ENCODE data around the gene DDX42. TPM values are rescaled to one million over a fixed set of nuclear protein-coding genes. Genes with fewer than 3 reads are reported as not detected.

DDX42 gene
- total RNA-seq, 1 donor from 2014 or later, result 66.1 TPM

- DNase-seq (ENCODE audit: low spot score), result no peak
- intact Hi-C loops (cut with DNase I), result no loop called here
Measured at GRCh38 chr17:63817736-63818385, 43.9 kb downstream of the DDX42 start.

DNA sequence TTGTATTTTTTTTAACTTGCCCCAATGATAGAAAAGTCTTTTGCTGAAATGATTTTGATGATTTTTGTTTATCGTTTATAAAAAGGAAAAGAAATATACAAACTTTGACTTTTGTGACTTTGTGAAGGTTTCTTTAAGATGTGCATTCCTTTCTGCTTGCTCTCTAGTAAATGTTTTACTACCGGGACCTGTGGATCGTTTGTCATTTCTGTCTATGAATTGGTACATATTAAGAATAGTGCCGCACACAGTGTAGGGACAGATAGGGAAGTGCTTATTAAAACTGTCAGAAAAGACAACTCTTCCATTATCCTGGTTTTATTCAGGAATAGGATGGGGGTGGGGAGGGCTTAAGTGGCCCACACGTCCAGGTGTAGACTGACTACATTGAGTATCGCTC is 45.2 kb downstream of the DDX42 start:
- DNase-seq (ENCODE audit: low spot score), result no peak
- intact Hi-C loops (cut with DNase I), result no loop called here

- intact Hi-C loops (cut with DNase I), result no loop called here
- no peak for DNase-seq (ENCODE audit: low spot score)
Measured at GRCh38 chr17:63819585-63820537, 45.9 kb downstream of the DDX42 start.

DNA sequence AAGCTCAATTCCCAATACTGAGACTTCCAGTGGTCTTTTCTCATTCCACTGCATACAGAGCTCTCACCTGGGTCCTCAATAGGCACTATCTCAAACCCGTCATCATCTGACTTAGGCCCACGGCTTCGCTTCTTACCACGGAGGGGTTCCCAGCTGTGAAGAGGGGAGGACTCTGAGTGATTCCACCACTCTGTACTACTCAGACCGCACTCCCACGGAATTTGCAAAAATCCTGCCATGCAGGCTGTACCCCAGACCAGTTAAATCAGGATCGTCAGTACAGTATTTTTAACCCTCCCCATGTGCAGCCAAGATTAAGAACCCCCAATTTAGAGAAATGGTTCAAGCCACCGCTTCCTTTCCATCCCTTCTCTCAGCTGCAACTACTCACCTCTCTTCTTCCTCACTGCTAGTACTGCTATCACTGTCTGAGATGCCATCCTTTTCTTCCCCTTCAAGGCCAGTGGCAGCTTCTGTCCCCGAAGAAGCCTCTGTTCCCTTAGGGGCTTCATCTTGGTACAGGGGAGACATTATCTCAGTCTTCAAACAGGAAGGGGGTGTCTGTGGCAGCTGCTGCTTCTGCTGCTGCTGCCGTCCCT is 47.1 kb downstream of the DDX42 start:
- intact Hi-C loops (cut with DNase I), result no loop called here
- no peak for DNase-seq (ENCODE audit: low spot score)

DNA sequence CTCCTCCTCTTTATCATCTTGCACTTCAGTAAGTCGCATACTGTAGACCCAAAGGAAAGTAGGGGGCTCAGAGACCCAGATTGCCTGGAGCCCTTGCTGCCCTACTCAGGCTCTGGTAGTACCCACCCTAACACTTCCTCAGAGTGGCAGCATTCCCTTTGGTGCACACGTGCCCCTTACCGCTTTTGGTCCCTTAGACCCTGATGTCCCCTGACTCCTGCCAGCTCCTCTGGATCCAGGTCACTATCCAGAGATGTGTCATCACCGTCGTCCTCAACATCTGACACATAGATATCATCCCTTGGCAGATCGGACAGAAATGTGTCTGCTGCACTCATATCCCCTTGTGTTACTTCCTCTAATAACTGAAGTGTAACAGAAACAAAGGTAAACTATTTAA is 47.8 kb downstream of the DDX42 start:
- intact Hi-C loops (cut with DNase I), result no loop called here
- DNase-seq (ENCODE audit: low spot score), result no peak

- no peak for DNase-seq (ENCODE audit: low spot score)
- intact Hi-C loops (cut with DNase I), result no loop called here
Measured at GRCh38 chr17:63822537-63822936, 48.6 kb downstream of the DDX42 start.

- intact Hi-C loops (cut with DNase I), result no loop called here
- DNase-seq (ENCODE audit: low spot score), result no peak
Measured at GRCh38 chr17:63823659-63824331, 49.8 kb downstream of the DDX42 start.

- intact Hi-C loops (cut with DNase I), result no loop called here
- DNase-seq (ENCODE audit: low spot score), result peak; percentile 61
Measured at GRCh38 chr17:63824362-63824761, 50.4 kb downstream of the DDX42 start.

DNA sequence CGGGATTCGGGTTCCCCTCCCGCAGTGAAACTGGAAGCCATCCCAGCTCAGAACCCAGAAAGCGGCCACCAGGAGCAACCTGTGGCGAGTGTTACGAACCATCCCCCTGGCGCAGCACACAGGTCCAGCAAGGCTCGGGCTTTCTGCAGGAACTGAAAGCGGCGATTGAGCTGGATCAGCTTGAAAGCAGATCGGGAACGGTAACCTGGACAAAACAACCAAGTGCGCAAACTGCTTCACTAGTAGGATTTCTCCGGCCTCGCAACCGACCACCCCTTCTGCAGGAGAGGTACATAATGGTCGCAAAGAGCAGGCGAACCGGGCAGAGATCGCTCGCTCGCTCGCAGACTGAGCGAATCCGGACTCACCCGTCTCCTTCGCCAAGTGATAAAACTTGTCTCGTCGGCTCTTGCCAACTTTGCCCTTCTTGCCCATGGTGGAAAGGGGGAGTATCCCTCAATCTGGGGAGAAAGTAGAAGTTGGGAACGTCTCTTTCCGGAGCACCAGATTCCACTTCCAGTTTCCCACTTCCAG is 52.6 kb downstream of the DDX42 start:
- no peak for DNase-seq (ENCODE audit: low spot score)
- intact Hi-C loops (cut with DNase I), result loop anchor here (2.0 kb wide), 1 partner anchor 52 kb away; the partner anchor contains the start of gene DDX42

GRCh38 chr17:63827002-63827800 is 53.2 kb downstream of the DDX42 start, which contains the start of the genes FTSJ3 and PSMC5:
Gene FTSJ3, minus strand, starts transcription at chr17:63827663. Its CDS starts 761 bp downstream, at chr17:63826902.
Gene PSMC5, plus strand, starts transcription at chr17:63827431. Its CDS starts 60 bp downstream, at chr17:63827491.
- intact Hi-C loops (cut with DNase I), result loop anchor here (2.0 kb wide), 1 partner anchor 52 kb away; the partner anchor contains the start of gene DDX42
- peak; percentile 98 for DNase-seq (ENCODE audit: low spot score)

DNA sequence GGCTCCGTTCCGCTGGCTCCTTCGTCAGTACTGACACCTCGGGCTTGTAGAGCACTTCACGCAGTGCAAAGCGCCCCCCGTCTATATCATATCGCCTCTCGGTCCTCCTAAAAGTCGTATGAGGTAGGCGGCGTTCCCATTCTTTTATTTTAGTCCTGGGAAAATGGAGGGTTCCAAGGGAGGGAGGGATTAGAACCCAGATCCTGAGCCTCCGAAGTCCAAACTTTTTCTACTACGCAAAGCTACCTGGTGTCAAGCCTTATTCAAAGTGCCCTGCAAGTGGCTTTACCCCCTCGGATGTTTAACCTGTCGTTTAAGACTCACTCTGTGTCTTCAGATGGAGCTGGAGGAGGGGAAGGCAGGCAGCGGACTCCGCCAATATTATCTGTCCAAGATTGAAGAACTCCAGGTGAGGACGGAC is 53.8 kb downstream of the DDX42 start:
- no peak for DNase-seq (ENCODE audit: low spot score)
- intact Hi-C loops (cut with DNase I), result loop anchor here (2.0 kb wide), 1 partner anchor 53 kb away; the partner anchor contains the start of gene DDX42

DNA sequence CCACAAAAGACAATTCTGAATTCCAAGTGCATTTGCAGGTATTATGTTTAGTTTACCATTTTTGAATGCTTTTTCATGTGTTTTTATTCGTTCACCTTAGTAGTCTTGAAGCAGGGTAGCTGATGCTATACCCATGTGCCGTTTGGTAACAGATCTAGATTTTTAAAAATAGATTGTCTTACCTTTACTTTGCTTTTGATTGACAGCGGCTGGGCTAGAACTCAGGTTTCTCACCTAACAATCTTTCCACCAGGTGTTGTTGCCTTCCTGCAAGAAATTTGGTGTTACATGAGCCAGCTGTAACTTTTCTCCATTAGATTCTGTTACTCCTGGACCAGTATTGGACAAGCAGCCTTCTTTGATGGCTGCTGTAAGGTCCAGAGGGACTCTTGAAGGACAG is 55.0 kb downstream of the DDX42 start:
- no peak for DNase-seq (ENCODE audit: low spot score)
- intact Hi-C loops (cut with DNase I), result no loop called here

DNA sequence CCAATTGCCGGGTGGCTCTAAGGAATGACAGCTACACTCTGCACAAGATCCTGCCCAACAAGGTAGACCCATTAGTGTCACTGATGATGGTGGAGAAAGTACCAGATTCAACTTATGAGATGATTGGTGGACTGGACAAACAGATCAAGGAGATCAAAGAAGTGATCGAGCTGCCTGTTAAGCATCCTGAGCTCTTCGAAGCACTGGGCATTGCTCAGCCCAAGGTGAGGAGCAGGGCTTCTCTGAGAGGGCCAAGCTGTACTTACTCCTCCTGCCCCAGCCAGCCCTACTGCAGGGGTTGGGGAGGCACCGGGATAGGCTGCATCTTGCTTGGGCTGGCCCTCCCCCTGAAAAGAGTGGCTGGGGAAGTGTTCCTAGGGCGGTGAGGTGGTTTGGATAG is 56.3 kb downstream of the DDX42 start:
- DNase-seq (ENCODE audit: low spot score), result no peak
- intact Hi-C loops (cut with DNase I), result no loop called here

- DNase-seq (ENCODE audit: low spot score), result no peak
- intact Hi-C loops (cut with DNase I), result no loop called here
Measured at GRCh38 chr17:63830904-63831491, 57.0 kb downstream of the DDX42 start.

GRCh38 chr17:63831505-63831904 is 57.5 kb downstream of the DDX42 start:
- intact Hi-C loops (cut with DNase I), result no loop called here
- no peak for DNase-seq (ENCODE audit: low spot score)

DNA sequence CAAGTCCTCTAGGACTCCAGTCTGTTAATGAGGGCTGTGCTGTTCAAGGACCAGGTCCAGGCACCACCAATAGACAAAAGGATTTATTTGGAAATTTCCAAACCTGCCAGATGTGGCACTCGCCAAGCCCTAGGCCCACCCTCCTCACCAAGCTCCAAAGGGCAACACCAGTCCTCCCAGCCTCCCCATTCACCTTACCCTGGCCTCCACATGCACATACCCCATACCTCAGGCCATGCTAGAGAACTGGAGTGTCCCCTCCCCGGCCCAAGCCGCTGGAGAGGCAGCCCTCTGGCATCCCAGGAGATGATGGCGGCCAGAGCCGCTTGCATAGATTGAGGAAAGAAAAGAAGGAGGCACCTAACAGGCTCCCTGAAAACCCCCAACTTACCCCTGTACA is 58.0 kb downstream of the DDX42 start:
- DNase-seq (ENCODE audit: low spot score), result no peak
- intact Hi-C loops (cut with DNase I), result no loop called here

- DNase-seq (ENCODE audit: low spot score), result no peak
- intact Hi-C loops (cut with DNase I), result no loop called here
Measured at GRCh38 chr17:63832455-63832854, 58.5 kb downstream of the DDX42 start.

All from cardiac septum (tissue), 1 donor.